NT2/D1 (cell line): ENCODE data around the gene EFNA4.
"Not testable (repeated sequence)": the region's sequence is repeated elsewhere in the genome, so short reads cannot be mapped to it uniquely, and the experiment has no call there.

Experiments
- SUZ12 ChIP-seq: IDR thresholded peaks from 2 replicates; pipeline ENCODE4 v1.6.1; 2011; ENCODE audit not compliant: insufficient read length, insufficient read depth; ENCODE audit errors: extremely low read depth
- YY1 ChIP-seq: IDR thresholded peaks from 2 replicates; pipeline ENCODE4 v1.6.1; 2011; ENCODE audit not compliant: insufficient read length, insufficient read depth
- ZNF274 ChIP-seq: IDR thresholded peaks from 2 replicates; pipeline ENCODE4 v1.6.1; 2011; ENCODE audit warnings: mild to moderate bottlenecking, low read depth, low read length

DNA sequence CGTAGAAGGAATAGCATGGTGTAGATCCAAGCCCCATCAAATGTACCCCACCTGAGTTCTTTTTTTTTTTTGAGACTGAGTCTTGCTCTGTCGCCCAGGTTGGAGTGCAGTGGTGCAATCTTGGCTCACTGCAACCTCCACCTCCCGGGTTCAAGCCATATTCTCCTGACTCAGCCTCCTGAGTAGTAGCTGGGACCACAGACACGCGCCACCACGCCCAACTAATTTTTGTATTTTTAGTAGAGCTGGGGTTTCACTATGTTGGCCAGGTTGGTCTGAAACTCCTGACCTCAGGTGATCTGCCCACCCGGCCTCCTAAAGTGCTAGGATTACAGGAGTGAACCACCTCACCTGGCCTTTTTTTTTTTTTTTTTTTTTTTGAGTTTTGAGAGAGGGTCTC, 54.5 kb downstream of the EFNA4 start:
- not testable (repeated sequence) for TF ChIP-seq YY1, ZNF274, SUZ12
